Hepatocyte (in vitro differentiated cells): Measurements from ENCODE around the gene SDK1.

Source experiments
- CTCF ChIP-seq: fragments of 200-600 bp; sonication (generic); IDR thresholded peaks from 2 replicates; pipeline ENCODE4 v1.5.1; 2016; ENCODE audit warnings: antibody characterized with exemption, mild to moderate bottlenecking; ENCODE audit not compliant: poor library complexity
- EZH2 ChIP-seq: fragments of 200-600 bp; sonication (generic); IDR thresholded peaks from 2 replicates; pipeline ENCODE4 v1.6.1; 2016; ENCODE audit warnings: antibody characterized with exemption, mild to moderate bottlenecking, borderline replicate concordance

- no peak for TF ChIP-seq CTCF
- no peak for TF ChIP-seq EZH2
These were observed 724.2 kb downstream of the SDK1 start for GRCh38 chr7:4025210-4025609.
